ENCODE measurements around the gene SGSH. TPM values are rescaled to one million over a fixed set of nuclear protein-coding genes. Genes with fewer than 3 reads are reported as not detected.

Gene SGSH
- total RNA-seq, 1 experiment from 2014 or later: 19.8 TPM

- no peak overlapping the region for H2AFZ ChIP-seq (ENCODE audit: low read length)
- DNase-seq: peak; percentile 32
- no peaks in the 10 kb centered on the region for H3K79me2 ChIP-seq (ENCODE audit: insufficient read depth, low read length)
- no peaks in the 10 kb centered on the region for H4K20me1 ChIP-seq (ENCODE audit: control insufficient read depth, insufficient read depth, insufficient read length)
- H3T11ph ChIP-seq (ENCODE audit: low read length): no peak overlapping the region
- H3K14ac ChIP-seq (ENCODE audit: insufficient read depth, low read length): no peak overlapping the region
- no peak overlapping the region for H3K18ac ChIP-seq (ENCODE audit: insufficient read length, low read depth, low read length)
- no peak overlapping the region for H2BK15ac ChIP-seq (ENCODE audit: low read depth, low read length)
- no peak overlapping the region for H3K56ac ChIP-seq (ENCODE audit: insufficient read length, low read depth, low read length)
- Mint-ChIP-seq H3K36me3 (ENCODE audit: insufficient read depth in 1 of 3, low read depth in 3 of 3) (peaks cover 2 to 8% (median 4%) of the 10 kb centered on the region in 3 experiments; a peak in 5 of 7 replicates), H3K27ac (peak overlapping the region; percentile 81 to 85 (median 84); a peak in 4 of 7 replicates), H3K4me1 (peaks cover 21 to 26% of the 10 kb centered on the region in 2 experiments), H3K4me3 (no peak overlapping the region; a peak in 1 of 5 replicates), H3K27me3 (ENCODE audit: low read depth) (no peaks in the 10 kb centered on the region), H3K9me3 (no peaks in the 10 kb centered on the region)
- no peak overlapping the region for H3K27ac ChIP-seq (ENCODE audit: insufficient read length, low read depth, low read length)
- WGBS (ENCODE audit: extremely low coverage, insufficient read length, low lambda C conversion rate): no CpG with 5 or more reads among the region's 13 CpGs
- no peak overlapping the region for H4K8ac ChIP-seq (replicated peaks; ENCODE audit: insufficient read length, low read depth, low read length)
- H3K27me3 ChIP-seq (ENCODE audit: insufficient read depth, low read length): no peaks in the 10 kb centered on the region
- no peak overlapping the region for H3K9ac ChIP-seq (ENCODE audit: extremely low read depth, insufficient read length, low read length)
- H3K9me3 ChIP-seq (ENCODE audit: control insufficient read depth, low read depth, low read length): no peaks in the 10 kb centered on the region
- H3K23ac ChIP-seq (ENCODE audit: insufficient read length, low read depth, low read length): no peak overlapping the region
- H3K79me1 ChIP-seq (ENCODE audit: insufficient read depth, low read depth, low read length, poor library complexity, severe bottlenecking): no peaks in the 10 kb centered on the region
- no peak for TF ChIP-seq CTCF (conservative IDR thresholded peaks at IDR 0.05)
- no peak overlapping the region for H3K4me2 ChIP-seq (ENCODE audit: insufficient read depth, insufficient read length, low read length)
- no peak overlapping the region for H4K5ac ChIP-seq (ENCODE audit: insufficient read length, low read depth, low read length)
- no peak overlapping the region for H2BK120ac ChIP-seq (ENCODE audit: low read depth, low read length, poor library complexity, severe bottlenecking)
- H3K23me2 ChIP-seq (ENCODE audit: insufficient read length, low read depth, low read length, poor library complexity, severe bottlenecking): no peaks in the 10 kb centered on the region
- H2BK5ac ChIP-seq (ENCODE audit: insufficient read length, low read length): peak overlapping the region; percentile 80
- no peak overlapping the region for H2BK20ac ChIP-seq (ENCODE audit: low read depth, low read length, poor library complexity, severe bottlenecking)
- H3K4me1 ChIP-seq (ENCODE audit: insufficient read depth, low read length): peaks cover 7% of the 10 kb centered on the region; the same call in 1 of the 2 replicates
- no peak overlapping the region for H4K91ac ChIP-seq (ENCODE audit: insufficient read length, low read depth, low read length)
- no peak overlapping the region for H2AK5ac ChIP-seq (ENCODE audit: insufficient read length, low read length)
- no peak overlapping the region for H3K4ac ChIP-seq (ENCODE audit: low read depth, low read length)
- H2BK12ac ChIP-seq (ENCODE audit: insufficient read length, low read depth, low read length): no peak overlapping the region
Measured at GRCh38 chr17:80254396-80255251, 34.5 kb upstream of the SGSH start.
